ENCODE data around the gene IFT20.

The IFT20 gene

GRCh38 chr17:28369684-28370034, 34.4 kb upstream of the IFT20 start:
- Histone ChIP-seq H3K4me1 (ENCODE audit: control insufficient read depth, insufficient read depth, low read length) (peaks cover 6% of the 10 kb centered on the region), H3K27me3 (ENCODE audit: control insufficient read depth, insufficient read depth, low read length) (no peaks in the 10 kb centered on the region), H3K4me3 (ENCODE audit: low read length) (no peak overlapping the region), H3K36me3 (ENCODE audit: control insufficient read depth, insufficient read depth, low read length) (peaks cover 2% of the 10 kb centered on the region), H3K9ac (ENCODE audit: low read length) (no peak overlapping the region), H3K27ac (ENCODE audit: low read depth, low read length) (no peak overlapping the region)

GRCh38 chr17:28368915-28369683, 33.8 kb upstream of the IFT20 start:
- no peak overlapping the region for H3K27ac ChIP-seq (ENCODE audit: low read depth, low read length)
- H3K36me3 ChIP-seq (ENCODE audit: control insufficient read depth, insufficient read depth, low read length): peaks cover 3% of the 10 kb centered on the region
- no peak overlapping the region for H3K9ac ChIP-seq (ENCODE audit: low read length)
- H3K4me1 ChIP-seq (ENCODE audit: control insufficient read depth, insufficient read depth, low read length): peaks cover 6% of the 10 kb centered on the region
- no peak overlapping the region for H3K4me3 ChIP-seq (ENCODE audit: low read length)
- H3K27me3 ChIP-seq (ENCODE audit: control insufficient read depth, insufficient read depth, low read length): no peaks in the 10 kb centered on the region

- Histone ChIP-seq H3K27ac (ENCODE audit: low read depth, low read length) (no peak overlapping the region), H3K4me1 (ENCODE audit: control insufficient read depth, insufficient read depth, low read length) (peaks cover 6% of the 10 kb centered on the region), H3K4me3 (ENCODE audit: low read length) (no peak overlapping the region), H3K27me3 (ENCODE audit: control insufficient read depth, insufficient read depth, low read length) (no peaks in the 10 kb centered on the region), H3K36me3 (ENCODE audit: control insufficient read depth, insufficient read depth, low read length) (peaks cover 7% of the 10 kb centered on the region), H3K9ac (ENCODE audit: low read length) (no peak overlapping the region)
These were observed 33.1 kb upstream of the IFT20 start for GRCh38 chr17:28368306-28368831.

GRCh38 chr17:28367641-28368305, 32.5 kb upstream of the IFT20 start:
- H3K36me3 ChIP-seq (ENCODE audit: control insufficient read depth, insufficient read depth, low read length): peaks cover 12% of the 10 kb centered on the region
- H3K9ac ChIP-seq (ENCODE audit: low read length): no peak overlapping the region
- H3K4me3 ChIP-seq (ENCODE audit: low read length): no peak overlapping the region
- peaks cover 2% of the 10 kb centered on the region for H3K4me1 ChIP-seq (ENCODE audit: control insufficient read depth, insufficient read depth, low read length)
- H3K27me3 ChIP-seq (ENCODE audit: control insufficient read depth, insufficient read depth, low read length): no peaks in the 10 kb centered on the region
- no peak overlapping the region for H3K27ac ChIP-seq (ENCODE audit: low read depth, low read length)

GRCh38 chr17:28366605-28367004, 31.3 kb upstream of the IFT20 start:
- no peak overlapping the region for H3K27ac ChIP-seq (ENCODE audit: low read depth, low read length)
- no peaks in the 10 kb centered on the region for H3K27me3 ChIP-seq (ENCODE audit: control insufficient read depth, insufficient read depth, low read length)
- peaks cover 23% of the 10 kb centered on the region for H3K36me3 ChIP-seq (ENCODE audit: control insufficient read depth, insufficient read depth, low read length)
- H3K4me1 ChIP-seq (ENCODE audit: control insufficient read depth, insufficient read depth, low read length): no peaks in the 10 kb centered on the region
- no peak overlapping the region for H3K4me3 ChIP-seq (ENCODE audit: low read length)
- no peak overlapping the region for H3K9ac ChIP-seq (ENCODE audit: low read length)

GRCh38 chr17:28365487-28365886, 30.2 kb upstream of the IFT20 start:
- Histone ChIP-seq H3K9ac (ENCODE audit: low read length) (no peak overlapping the region), H3K27me3 (ENCODE audit: control insufficient read depth, insufficient read depth, low read length) (no peaks in the 10 kb centered on the region), H3K4me1 (ENCODE audit: control insufficient read depth, insufficient read depth, low read length) (no peaks in the 10 kb centered on the region), H3K36me3 (ENCODE audit: control insufficient read depth, insufficient read depth, low read length) (peaks cover 34% of the 10 kb centered on the region), H3K27ac (ENCODE audit: low read depth, low read length) (no peak overlapping the region), H3K4me3 (ENCODE audit: low read length) (no peak overlapping the region)

- Histone ChIP-seq H3K4me3 (ENCODE audit: low read length) (no peak within 1 kb of the TSS), H3K27ac (ENCODE audit: low read depth, low read length) (no peak within 1 kb of the TSS), H3K36me3 (ENCODE audit: control insufficient read depth, insufficient read depth, low read length) (peaks cover 36% of the 10 kb centered on the region), H3K27me3 (ENCODE audit: control insufficient read depth, insufficient read depth, low read length) (no peaks in the 10 kb centered on the region), H3K4me1 (ENCODE audit: control insufficient read depth, insufficient read depth, low read length) (no peaks in the 10 kb centered on the region), H3K9ac (ENCODE audit: low read length) (no peak within 1 kb of the TSS)
These were observed 29.5 kb upstream of the IFT20 start, which contains the start of gene SEBOX for GRCh38 chr17:28364665-28365363. TSS of gene SEBOX (minus strand) at chr17:28365199. CDS start at chr17:28365151, 48 bp downstream.

GRCh38 chr17:28363776-28364650, 28.7 kb upstream of the IFT20 start:
- no peaks in the 10 kb centered on the region for H3K4me1 ChIP-seq (ENCODE audit: control insufficient read depth, insufficient read depth, low read length)
- H3K36me3 ChIP-seq (ENCODE audit: control insufficient read depth, insufficient read depth, low read length): peaks cover 36% of the 10 kb centered on the region

GRCh38 chr17:28363186-28363585, 27.9 kb upstream of the IFT20 start:
- H3K36me3 ChIP-seq (ENCODE audit: control insufficient read depth, insufficient read depth, low read length): peaks cover 36% of the 10 kb centered on the region
- H3K27ac ChIP-seq (ENCODE audit: low read depth, low read length): no peak overlapping the region
- peaks cover 4% of the 10 kb centered on the region for H3K4me1 ChIP-seq (ENCODE audit: control insufficient read depth, insufficient read depth, low read length)
- H3K9ac ChIP-seq (ENCODE audit: low read length): no peak overlapping the region
- no peak overlapping the region for H3K4me3 ChIP-seq (ENCODE audit: low read length)
- H3K27me3 ChIP-seq (ENCODE audit: control insufficient read depth, insufficient read depth, low read length): no peaks in the 10 kb centered on the region

More at GRCh38 chr17:28363776-28364650, 28.7 kb upstream of the IFT20 start:
- no peak overlapping the region for H3K27ac ChIP-seq (ENCODE audit: low read depth, low read length)
- H3K9ac ChIP-seq (ENCODE audit: low read length): no peak overlapping the region
- H3K27me3 ChIP-seq (ENCODE audit: control insufficient read depth, insufficient read depth, low read length): no peaks in the 10 kb centered on the region
- H3K4me3 ChIP-seq (ENCODE audit: low read length): no peak overlapping the region

- peak overlapping the region; percentile 93 for H3K4me3 ChIP-seq (ENCODE audit: low read length)
- peak overlapping the region; percentile 75 for H3K9ac ChIP-seq (ENCODE audit: low read length)
- H3K27ac ChIP-seq (ENCODE audit: low read depth, low read length): peak overlapping the region; percentile 76
- H3K36me3 ChIP-seq (ENCODE audit: control insufficient read depth, insufficient read depth, low read length): peaks cover 42% of the 10 kb centered on the region
- no peaks in the 10 kb centered on the region for H3K27me3 ChIP-seq (ENCODE audit: control insufficient read depth, insufficient read depth, low read length)
- H3K4me1 ChIP-seq (ENCODE audit: control insufficient read depth, insufficient read depth, low read length): peaks cover 13% of the 10 kb centered on the region
These were observed 22.6 kb upstream of the IFT20 start for GRCh38 chr17:28357901-28358197.

GRCh38 chr17:28357061-28357900, 22.0 kb upstream of the IFT20 start, which contains the start of gene POLDIP2:
TSS of gene POLDIP2 (minus strand) at chr17:28357527. CDS start at chr17:28357448, 79 bp downstream.
- no peaks in the 10 kb centered on the region for H3K27me3 ChIP-seq (ENCODE audit: control insufficient read depth, insufficient read depth, low read length)
- peaks cover 40% of the 10 kb centered on the region for H3K36me3 ChIP-seq (ENCODE audit: control insufficient read depth, insufficient read depth, low read length)
- H3K27ac ChIP-seq (ENCODE audit: low read depth, low read length): peak within 1 kb of the TSS; percentile 76
- H3K9ac ChIP-seq (ENCODE audit: low read length): peak within 1 kb of the TSS; percentile 80
- H3K4me3 ChIP-seq (ENCODE audit: low read length): peak within 1 kb of the TSS; percentile 93
- peaks cover 13% of the 10 kb centered on the region for H3K4me1 ChIP-seq (ENCODE audit: control insufficient read depth, insufficient read depth, low read length)

All from rectal smooth muscle tissue (tissue), 1 donor.